Ramos (cell line): ENCODE results near the gene POLR2L.

ENCODE experiments used
- in situ Hi-C: fragments of 300-500 bp; cut with MboI; formaldehyde crosslinking; loops from one replicate; pipeline ENCODE4 v1.14.3; 2022; ENCODE audit warnings: low sequenced_read_pairs; ENCODE audit not compliant: unreplicated experiment

The POLR2L gene

GRCh38 chr11:800473-800872 is 41.9 kb downstream of the POLR2L start:
- in situ Hi-C loops: loop anchor here (25.0 kb wide), 1 partner anchor 1587 kb away; the partner anchor contains the start of gene CD81

DNA sequence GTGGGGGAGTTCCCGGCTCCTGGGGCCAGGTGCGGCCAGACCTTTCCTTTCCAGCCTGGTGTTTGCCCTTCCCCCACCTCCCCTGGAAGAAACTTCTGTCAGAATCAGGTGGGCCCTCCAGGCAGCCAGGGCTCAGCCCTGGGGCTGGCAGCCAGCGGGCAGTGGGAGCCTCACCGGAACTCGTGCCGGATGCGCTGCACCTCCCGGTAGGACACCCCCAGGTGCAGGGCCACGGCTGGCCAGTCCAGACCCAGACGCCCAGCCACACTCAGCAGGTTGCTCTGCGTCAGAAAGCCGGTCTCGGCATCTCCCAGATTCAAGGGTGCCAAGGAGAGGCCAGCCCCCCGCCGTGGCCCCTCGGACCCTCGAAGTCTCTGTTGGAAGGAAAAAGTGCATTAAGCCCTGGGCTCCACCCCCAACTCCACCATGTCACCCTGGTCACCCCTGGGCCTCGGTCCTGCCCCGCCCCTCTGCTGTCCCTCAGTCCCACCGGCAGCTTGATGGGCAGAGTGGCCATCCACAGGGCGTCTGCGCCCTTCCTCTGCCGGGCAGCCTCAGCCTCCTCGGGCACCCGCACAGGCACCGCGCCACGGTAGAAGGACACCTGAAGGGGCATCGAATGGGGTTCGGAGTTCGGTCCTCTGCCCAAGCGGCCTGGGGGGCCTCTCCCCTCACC is 42.5 kb downstream of the POLR2L start:
- in situ Hi-C loops: loop anchor here (25.0 kb wide), 1 partner anchor 1588 kb away; the partner anchor contains the start of gene CD81

DNA sequence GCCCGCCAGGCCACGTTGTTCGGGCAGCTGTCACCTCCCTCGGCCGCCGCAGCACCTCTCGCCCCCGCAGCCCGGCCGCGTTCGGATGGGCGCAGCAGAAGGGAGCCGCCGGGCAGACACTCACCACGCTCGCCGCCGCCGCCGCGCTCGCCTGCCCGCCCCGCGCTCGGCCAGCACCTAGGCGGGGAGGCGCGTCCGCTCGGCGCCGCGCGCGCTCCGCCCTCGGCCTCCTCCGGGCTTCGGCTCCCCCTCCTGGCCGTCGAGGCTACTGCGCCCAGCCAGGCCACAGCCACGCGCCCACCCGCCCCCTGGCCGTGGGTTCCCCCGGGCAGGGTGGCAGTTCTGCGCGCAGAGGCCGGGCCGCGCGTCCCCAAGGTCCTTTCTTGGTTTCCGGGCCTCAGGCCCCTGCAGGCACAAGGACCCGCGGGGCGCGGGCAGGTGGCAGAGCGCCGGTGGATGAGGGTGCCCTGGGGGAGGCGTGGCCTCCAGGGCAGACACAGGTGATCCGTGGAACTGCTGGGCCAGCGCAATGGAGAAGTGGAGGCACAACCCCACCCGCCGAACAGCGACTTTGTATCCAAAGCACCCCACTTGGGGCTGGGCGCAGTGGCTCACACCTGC is 44.1 kb downstream of the POLR2L start, which contains the start of gene SLC25A22:
TSS of gene SLC25A22 (minus strand) at position 189 of the 621 bp plus-strand sequence. CDS start 3,275 bp downstream, outside the sequence.
- in situ Hi-C loops: no loop called here

DNA sequence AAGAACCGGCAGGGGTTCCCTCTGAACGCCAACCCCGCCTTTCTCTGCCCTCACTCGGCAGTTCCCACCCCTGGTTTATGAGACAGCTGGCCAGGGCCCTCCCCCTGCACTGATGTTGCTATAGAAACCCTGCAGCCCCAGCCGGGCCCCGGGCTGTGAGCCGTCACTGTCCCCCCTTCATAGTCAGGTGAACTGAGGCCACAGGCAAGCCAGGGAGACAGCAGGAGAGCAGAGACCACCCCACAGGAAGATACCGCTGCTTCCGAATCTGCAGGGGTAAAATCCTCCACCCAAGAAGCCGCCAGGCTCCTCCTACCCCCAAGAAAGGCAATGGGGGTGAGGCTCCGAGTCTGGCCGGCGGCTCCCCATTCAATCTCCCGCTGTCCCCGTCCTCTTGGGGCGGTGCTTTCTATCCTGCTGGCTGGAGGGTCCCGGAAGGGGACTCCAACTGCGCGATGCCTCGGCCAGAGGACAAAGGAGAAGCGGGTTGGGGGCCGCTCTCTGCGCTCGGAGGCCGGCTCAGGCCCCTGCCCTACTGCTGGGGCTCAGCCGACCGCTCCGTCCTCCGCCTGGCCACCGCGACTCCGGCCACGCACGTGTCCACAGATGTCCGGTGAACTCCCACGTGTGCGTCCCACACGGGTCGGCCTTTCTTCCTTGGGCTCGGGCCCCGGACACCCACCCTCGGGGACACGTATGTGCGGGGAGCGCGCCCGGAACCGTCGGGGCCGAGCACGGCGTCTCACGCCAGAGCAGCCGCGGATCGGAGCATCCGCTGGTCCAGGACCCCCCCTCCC is 44.8 kb downstream of the POLR2L start:
- in situ Hi-C loops: no loop called here

GRCh38 chr11:796565-797295 is 45.6 kb downstream of the POLR2L start:
- in situ Hi-C loops: no loop called here

DNA sequence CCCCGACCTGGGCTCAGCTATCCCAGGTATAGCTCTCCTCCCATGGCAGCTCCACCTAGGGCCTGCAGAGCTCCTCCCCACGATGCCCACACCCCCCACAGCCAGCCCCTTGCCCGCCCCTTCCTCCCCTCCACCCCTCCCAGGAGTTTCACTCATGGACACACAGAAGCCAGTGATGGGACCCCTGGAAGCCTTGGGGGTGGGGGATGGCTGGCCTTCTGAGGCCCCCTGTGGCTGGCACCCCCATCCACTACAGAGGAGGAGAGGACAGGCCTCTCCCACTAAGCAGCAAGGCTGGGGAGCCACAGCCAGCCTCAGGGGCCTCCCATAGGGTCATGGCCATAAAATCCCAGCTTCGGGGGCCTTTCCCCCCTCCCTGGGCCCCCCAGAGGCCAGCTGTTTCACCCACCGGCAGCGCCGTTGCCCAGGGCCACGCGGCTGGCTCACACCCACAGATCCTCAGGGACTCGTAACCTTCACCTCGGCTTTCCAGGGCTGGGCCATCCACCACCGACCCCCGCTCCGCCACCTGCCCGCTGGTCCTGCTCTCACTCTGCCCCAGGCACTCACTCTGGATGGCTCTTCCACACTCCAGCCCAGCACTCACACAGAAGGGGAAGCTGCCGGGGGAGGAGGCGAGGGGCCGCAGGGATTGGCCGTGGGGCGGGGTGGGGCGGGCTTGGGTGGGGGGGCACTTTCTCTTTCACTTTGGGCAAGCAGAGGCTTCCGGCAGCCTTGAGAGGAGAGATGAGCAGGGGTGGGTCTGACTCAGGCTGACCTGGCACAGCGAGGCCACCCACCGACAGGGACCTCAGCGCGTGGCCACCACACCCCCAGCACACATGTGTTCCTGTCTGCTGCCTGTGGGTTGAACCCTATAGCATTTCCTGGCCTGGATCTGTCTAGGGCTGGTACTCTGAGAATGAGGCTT is 46.4 kb downstream of the POLR2L start:
- in situ Hi-C loops: no loop called here

DNA sequence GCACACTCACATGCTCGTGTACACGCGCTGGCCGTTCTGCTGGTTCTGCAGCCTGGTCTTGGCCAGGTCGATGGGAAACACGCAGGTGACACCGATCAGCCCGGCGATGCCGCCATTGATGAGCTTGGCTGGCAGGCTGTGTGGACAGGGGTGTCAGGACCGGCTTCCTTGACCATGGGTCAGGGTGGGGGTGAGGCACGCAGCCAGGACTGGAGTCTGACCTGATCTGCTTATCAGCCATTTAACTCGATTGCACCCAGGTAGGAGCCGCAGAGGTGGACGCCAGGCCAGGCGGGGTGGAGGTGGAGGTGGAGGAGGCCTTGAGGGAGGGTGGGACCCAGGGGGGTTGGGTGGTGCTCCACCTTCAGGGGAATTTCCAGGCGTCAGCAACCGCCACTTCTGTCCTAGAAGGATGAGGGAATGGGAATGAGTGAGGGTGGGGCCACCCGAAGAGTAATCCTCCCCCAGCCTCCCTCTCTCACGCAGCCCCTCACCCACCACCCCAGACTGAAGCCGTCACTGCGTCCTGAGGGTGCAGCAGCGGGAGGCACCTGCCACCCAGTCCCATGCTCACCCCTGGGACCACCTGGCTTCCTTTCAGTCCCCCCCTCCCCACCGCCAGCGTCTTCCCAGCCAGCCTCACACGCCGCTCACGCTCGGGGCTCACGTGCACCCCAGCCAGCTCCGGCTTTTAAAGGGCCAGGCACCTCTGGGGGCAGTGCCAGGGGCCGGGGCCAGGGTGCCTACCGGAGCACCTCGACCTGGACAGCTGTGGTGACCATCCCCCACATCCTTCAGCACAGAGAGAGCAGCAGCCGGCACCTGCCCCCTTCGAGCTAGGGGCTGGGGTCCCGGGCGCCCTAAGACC is 47.3 kb downstream of the POLR2L start:
- in situ Hi-C loops: no loop called here

- in situ Hi-C loops: no loop called here
These were observed 48.1 kb downstream of the POLR2L start for GRCh38 chr11:794013-794765.

DNA sequence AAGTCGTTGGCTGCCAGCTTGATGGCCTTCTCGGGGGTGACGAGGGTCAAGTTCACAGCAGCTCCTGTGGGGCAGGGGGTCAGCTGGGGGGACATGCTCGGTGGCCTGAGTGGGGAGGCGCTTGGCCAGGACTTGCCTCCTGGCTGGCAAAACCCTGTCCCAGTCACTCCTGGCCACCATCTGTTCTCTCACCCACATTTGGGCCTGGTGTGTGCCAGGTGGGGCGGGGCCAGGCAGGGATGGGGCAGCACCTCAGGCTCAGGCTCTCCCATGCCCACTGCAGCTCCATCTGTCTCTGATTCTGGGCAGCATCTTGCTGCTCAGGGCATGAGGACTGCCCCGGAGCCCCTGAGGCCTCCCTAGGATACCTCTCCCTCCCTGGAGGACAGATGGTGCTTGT is 48.8 kb downstream of the POLR2L start:
- in situ Hi-C loops: no loop called here

DNA sequence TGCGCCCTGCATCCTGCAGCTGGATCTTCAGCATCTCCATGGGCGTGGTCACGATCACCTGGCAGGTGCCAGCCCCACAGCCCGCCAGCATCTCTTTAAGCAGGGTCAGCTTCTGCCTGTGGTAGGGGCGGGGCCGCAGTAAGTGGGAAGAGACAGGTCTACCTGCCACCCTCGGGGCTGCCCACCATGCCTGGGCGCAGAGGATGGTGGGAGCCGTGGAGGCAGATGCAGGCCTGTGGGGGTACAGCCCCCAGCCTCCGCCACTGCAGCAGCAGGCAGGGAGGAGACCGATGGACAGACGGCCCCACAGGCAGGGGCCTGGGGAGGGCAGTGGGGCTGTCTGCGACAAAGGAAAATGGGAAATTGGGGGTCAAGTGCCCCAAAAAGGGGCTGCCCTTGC is 49.5 kb downstream of the POLR2L start:
- in situ Hi-C loops: no loop called here

- in situ Hi-C loops: no loop called here
These were observed 49.9 kb downstream of the POLR2L start for GRCh38 chr11:792535-792821.

DNA sequence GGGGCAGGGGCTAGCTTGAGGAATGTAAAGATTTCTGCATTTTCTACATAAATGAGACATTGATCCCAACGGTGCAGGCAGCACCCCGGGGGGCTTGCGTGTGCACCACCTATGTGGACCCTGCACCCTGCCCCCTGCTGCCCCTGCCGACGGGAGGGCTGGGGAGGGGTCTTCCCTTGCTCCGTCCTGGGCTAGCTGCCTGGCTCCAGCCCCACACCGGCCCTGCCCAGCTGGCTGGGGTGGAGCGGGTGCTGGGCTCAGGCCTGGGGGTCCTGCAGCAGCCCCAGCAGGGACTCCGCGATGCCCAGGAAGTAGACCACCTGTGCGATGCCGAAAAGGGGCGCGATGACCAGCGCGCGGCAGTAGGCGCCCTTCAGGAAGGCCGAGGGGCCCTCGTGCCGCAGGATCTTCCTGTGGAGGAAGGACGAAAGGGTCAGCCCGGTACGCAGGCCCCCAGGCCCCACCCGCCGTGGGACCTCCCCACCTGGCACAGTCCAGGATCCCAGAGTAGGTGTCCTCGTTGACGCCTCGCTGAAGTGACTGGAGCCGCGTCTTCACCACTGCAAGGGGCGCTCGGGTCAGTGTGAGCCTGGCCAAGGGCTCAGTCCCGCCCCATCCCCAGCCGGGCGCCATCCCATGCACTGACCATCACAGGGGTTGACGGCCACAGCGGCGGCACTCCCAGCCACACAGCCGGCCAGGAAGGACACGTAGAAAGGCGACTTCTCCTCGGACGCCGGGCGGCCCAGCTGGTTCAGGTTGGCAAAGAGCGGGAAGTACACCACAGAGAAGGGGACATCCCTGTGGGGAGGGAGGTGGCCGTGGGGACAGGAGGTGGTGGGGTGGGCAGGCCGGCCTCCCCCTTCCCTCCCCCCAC is 50.4 kb downstream of the POLR2L start:
- in situ Hi-C loops: no loop called here

- in situ Hi-C loops: no loop called here
These were observed 51.4 kb downstream of the POLR2L start for GRCh38 chr11:790721-791564.

DNA sequence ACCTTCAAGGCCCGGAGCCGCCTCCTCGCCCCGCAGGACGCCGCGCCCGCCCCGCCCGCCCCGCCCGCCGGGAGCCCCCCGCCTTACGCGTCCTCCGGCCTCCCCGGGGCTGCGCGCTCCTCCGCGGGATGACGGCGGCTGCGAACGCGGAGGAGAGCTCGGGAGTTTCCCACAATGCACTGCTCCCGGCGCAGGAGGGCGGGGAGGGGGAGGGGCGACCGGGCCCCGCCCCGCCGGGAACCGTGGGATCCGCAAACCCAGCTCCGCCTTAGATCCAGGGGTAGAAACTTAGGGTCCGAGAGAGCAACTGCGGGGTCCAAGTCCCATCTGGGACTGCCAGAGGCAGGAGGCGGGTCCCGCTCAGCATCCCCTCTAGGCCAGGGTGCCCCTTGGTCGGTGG is 52.4 kb downstream of the POLR2L start, which contains the start of gene CEND1:
TSS of gene CEND1 (minus strand) at position 148 of the 400 bp plus-strand sequence. CDS start 1,514 bp downstream, outside the sequence.
- in situ Hi-C loops: no loop called here
